ENCODE data around the gene HEPACAM2.

HEPACAM2 gene

DNA sequence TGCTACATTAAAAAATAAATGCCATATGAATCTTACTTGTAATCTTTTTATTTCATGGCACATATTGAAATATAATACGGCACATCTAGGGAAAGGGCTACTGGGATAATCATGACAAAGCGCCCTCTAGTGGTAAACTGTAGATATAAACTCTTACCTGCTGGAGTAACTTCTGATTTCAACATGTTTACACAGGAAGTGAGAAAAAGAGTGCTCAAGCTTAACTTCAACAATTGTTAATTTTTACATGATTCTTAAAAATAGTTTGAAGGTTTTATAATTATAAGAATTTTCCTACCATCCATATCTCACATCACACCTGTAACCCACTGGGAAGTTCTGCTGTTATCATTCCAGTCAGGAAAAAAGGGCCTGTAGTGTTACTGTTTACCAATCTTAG is 2.0 kb upstream of the HEPACAM2 start:
- TF ChIP-seq, protein P1, sequence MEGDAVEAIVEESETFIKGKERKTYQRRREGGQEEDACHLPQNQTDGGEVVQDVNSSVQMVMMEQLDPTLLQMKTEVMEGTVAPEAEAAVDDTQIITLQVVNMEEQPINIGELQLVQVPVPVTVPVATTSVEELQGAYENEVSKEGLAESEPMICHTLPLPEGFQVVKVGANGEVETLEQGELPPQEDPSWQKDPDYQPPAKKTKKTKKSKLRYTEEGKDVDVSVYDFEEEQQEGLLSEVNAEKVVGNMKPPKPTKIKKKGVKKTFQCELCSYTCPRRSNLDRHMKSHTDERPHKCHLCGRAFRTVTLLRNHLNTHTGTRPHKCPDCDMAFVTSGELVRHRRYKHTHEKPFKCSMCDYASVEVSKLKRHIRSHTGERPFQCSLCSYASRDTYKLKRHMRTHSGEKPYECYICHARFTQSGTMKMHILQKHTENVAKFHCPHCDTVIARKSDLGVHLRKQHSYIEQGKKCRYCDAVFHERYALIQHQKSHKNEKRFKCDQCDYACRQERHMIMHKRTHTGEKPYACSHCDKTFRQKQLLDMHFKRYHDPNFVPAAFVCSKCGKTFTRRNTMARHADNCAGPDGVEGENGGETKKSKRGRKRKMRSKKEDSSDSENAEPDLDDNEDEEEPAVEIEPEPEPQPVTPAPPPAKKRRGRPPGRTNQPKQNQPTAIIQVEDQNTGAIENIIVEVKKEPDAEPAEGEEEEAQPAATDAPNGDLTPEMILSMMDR (IDR thresholded peaks at IDR 0.05) = peak; percentile 77
- no peaks in the 10 kb centered on the region for H3K27me3 ChIP-seq (ENCODE audit: control insufficient read depth, insufficient read depth, low read length)

DNA sequence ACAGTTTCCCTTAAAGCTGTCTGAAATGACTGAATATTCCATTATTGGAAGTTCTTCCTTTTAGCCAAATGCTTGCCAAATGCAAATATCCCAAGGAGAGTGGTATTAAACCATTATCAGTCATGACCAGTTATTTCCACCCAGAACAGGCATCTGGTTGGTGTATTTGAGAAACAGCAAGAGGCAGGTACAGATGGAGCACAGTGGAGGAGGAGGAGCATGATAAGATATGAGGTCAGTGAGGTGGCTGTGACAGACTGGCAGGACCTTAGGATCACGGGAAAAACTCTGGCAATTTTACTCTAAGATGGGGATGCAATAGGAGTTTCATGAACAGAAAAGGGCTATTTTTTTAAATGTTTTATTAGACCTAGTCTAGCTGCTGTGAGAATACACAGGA is 6.4 kb downstream of the HEPACAM2 start:
- no peak overlapping the region for H3K4me2 ChIP-seq (ENCODE audit: low read length)

More for the DNA sequence above, 2.0 kb upstream of the HEPACAM2 start:
- no peak overlapping the region for H3K9ac ChIP-seq
- no peaks in the 10 kb centered on the region for H3K36me3 ChIP-seq (ENCODE audit: control insufficient read depth, insufficient read depth, low read length)
- no peak overlapping the region for H3K27ac ChIP-seq
- peaks cover 11% of the 10 kb centered on the region for H3K79me2 ChIP-seq
- H3K4me2 ChIP-seq (ENCODE audit: low read length) = no peak overlapping the region
- H3K9me3 ChIP-seq (ENCODE audit: control insufficient read depth, low read length) = no peaks in the 10 kb centered on the region
- no peaks in the 10 kb centered on the region for H3K4me1 ChIP-seq
- no peak overlapping the region for H2AFZ ChIP-seq
- no peak overlapping the region for H3K4me3 ChIP-seq (ENCODE audit: low read depth, low read length)

DNA sequence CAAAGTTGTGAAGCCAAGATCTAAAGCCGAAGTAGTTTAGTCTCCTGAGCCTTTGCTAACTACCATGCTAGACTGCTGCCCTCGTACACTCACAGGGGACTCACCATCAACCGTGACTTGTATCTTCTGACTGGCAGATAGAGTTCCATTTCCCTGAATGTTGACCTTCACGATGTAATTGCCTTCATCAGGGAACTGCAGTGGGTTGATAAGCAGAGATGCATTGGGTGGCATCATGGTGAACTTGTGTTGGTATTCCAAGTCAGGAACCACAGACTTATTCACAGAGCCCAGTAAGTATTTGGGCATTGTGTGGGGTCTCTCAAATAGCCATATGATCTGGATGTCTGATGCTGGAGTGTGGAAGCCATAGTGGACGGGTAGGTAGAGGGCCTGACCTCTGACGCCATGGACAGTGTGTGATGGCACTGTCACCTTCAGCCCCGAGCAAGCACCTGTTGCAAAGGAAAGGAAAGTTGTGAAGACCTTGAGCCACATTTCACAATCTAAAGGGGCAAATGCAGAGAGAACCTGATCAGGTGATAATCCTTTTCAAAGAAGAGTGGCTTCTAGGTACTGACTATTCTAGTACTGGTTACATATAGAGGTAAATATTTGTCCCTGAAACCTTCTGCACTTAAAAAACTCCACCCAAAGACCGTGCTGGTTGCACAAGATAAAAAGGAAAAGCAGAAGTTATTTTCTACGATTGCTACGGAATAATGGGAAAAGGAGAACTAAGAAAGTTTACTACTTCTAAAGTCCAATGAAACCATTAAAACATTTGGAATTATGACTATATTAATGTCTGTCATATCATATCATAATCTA is 7.1 kb downstream of the HEPACAM2 start:
- H3K27me3 ChIP-seq (ENCODE audit: control insufficient read depth, insufficient read depth, low read length) = no peaks in the 10 kb centered on the region
- no peaks in the 10 kb centered on the region for H3K4me1 ChIP-seq
- no peak overlapping the region for H3K4me3 ChIP-seq (ENCODE audit: low read depth, low read length)
- TF ChIP-seq, protein P1 (IDR thresholded peaks at IDR 0.05) = no peak
- H3K27ac ChIP-seq = no peak overlapping the region
- H3K4me2 ChIP-seq (ENCODE audit: low read length) = no peak overlapping the region
- H3K36me3 ChIP-seq (ENCODE audit: control insufficient read depth, insufficient read depth, low read length) = no peaks in the 10 kb centered on the region
- no peak overlapping the region for H3K9ac ChIP-seq
- H3K9me3 ChIP-seq (ENCODE audit: control insufficient read depth, low read length) = no peaks in the 10 kb centered on the region
- H2AFZ ChIP-seq = no peak overlapping the region
- H3K79me2 ChIP-seq = no peaks in the 10 kb centered on the region

More for the DNA sequence above, 6.4 kb downstream of the HEPACAM2 start:
- H3K79me2 ChIP-seq = no peaks in the 10 kb centered on the region
- H3K4me3 ChIP-seq (ENCODE audit: low read depth, low read length) = no peak overlapping the region
- H3K9me3 ChIP-seq (ENCODE audit: control insufficient read depth, low read length) = no peaks in the 10 kb centered on the region
- H3K27me3 ChIP-seq (ENCODE audit: control insufficient read depth, insufficient read depth, low read length) = no peaks in the 10 kb centered on the region
- no peaks in the 10 kb centered on the region for H3K4me1 ChIP-seq
- H2AFZ ChIP-seq = no peak overlapping the region
- H3K9ac ChIP-seq = no peak overlapping the region
- TF ChIP-seq, protein P1 (IDR thresholded peaks at IDR 0.05) = no peak
- H3K36me3 ChIP-seq (ENCODE audit: control insufficient read depth, insufficient read depth, low read length) = no peaks in the 10 kb centered on the region
- H3K27ac ChIP-seq = no peak overlapping the region

DNA sequence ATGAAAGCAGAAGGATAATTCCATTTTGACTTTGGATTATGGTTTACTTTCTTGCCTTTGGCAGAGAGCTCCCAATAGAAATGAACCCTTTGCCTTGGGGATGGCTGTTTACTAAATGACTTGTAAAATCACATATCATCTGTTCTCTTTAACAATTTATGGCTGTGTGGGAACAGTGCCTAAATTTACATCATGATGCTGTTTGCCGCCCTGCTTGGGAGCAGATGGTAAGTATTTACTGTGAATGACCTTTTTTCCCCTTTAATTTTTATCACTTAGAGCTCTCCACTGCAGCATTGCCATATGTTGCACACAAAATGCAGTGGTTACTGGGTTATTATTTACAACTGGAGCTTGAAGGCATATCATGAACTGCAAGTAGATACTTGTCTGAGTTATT is 13.4 kb downstream of the HEPACAM2 start:
- H3K27me3 ChIP-seq (ENCODE audit: control insufficient read depth, insufficient read depth, low read length) = no peaks in the 10 kb centered on the region
- H3K79me2 ChIP-seq = no peaks in the 10 kb centered on the region
- no peak overlapping the region for H3K9ac ChIP-seq
- H3K4me2 ChIP-seq (ENCODE audit: low read length) = no peak overlapping the region
- H3K4me3 ChIP-seq (ENCODE audit: low read depth, low read length) = no peak overlapping the region
- H3K9me3 ChIP-seq (ENCODE audit: control insufficient read depth, low read length) = no peaks in the 10 kb centered on the region
- no peak overlapping the region for H2AFZ ChIP-seq
- no peaks in the 10 kb centered on the region for H3K36me3 ChIP-seq (ENCODE audit: control insufficient read depth, insufficient read depth, low read length)
- H3K27ac ChIP-seq = no peak overlapping the region
- no peaks in the 10 kb centered on the region for H3K4me1 ChIP-seq
- TF ChIP-seq, protein P1 (IDR thresholded peaks at IDR 0.05) = no peak

Data from parathyroid adenoma (tissue), 2 donors.